ENCODE results near the gene GARNL3.

GARNL3 gene

DNA sequence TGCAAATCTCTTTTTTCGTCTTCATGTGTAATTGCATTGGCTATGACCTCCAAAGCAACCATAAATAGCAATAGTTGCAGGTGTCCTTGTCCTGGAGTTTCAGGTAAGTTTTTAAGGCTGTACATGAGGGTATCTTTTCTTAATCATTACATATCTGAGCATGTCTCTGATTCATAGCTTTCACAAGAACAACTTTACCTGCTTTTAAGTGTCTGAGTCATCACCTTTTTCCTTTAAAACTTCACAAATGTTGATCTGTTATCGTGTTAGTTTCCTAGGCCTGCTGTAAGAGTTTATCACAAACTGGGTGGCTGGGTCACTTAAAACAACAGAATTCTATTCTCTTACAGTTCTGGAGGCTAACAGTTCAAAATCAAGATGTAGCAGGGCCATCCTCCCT is 13.8 kb downstream of the GARNL3 start:
- DNase-seq = no peak

DNA sequence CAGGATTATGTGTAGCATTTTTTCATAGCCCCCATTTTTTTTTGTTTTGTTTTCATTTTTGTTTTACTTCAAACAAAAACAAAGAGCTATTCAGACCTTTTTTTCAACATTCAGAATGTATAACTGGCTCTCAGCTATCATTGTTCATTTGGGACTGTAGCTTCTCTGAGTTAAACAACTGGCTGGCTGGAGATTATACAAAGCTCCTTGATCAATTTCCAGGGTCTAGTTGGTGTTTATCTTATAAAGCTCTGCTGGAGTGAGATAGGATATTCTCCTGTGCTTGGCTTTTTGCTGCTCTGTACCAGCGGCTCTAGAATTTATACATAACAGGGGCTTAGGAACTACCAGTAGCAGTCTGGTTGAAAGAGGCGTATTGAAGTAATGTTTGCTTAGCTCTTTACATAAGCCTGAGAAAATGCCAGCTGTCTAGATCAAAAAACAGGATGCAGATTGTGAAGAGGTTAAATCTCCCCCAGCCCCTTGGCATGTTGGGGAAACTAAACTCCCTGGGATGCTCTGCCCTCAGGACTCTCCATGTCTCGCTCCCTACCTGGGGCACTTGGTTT is 15.2 kb downstream of the GARNL3 start:
- DNase-seq = no peak

DNA sequence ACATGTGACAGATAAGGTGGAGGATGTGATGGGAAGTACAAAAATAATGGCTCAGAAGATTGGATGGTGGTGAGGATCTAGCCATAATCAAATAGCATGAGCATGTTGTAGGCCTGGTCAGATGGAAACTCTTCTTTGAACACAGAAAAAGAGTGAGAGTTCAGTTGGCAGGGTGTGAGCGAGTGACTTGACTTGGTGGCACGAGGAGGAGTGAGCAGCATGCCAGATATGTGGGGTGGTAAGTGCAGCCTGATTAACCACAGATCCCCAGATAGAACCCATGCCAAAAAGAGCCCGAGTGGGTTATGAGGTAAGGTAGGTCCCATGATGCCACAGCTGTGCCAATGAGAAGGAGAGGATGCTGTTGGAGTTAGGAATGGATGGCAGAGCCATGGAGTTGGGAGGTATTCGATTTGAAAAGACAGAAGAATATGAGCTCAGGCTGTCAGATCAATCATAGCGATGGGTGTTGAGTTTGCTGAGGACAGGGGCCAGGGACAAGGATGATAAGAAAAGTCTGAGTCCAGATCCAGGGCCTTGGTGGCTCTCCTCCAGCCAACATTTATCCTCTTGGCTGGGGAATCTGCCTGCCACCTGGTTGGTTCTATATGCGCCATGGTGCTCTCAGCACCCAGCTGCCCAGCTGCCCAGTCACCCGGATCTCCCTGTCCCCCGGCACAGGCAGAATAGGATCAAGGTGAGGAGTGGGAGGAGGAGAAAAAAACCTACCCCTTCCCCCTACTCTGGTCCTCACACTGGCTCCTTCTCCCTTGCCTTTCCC is 16.5 kb downstream of the GARNL3 start:
- no peak for DNase-seq

- DNase-seq = no peak
Observed at GRCh38 chr9:127281891-127282290, 17.3 kb downstream of the GARNL3 start.

- no peak for DNase-seq
Observed at GRCh38 chr9:127282611-127283010, 18.0 kb downstream of the GARNL3 start.

- no peak for DNase-seq
Observed at GRCh38 chr9:127283135-127283534, 18.6 kb downstream of the GARNL3 start.

DNA sequence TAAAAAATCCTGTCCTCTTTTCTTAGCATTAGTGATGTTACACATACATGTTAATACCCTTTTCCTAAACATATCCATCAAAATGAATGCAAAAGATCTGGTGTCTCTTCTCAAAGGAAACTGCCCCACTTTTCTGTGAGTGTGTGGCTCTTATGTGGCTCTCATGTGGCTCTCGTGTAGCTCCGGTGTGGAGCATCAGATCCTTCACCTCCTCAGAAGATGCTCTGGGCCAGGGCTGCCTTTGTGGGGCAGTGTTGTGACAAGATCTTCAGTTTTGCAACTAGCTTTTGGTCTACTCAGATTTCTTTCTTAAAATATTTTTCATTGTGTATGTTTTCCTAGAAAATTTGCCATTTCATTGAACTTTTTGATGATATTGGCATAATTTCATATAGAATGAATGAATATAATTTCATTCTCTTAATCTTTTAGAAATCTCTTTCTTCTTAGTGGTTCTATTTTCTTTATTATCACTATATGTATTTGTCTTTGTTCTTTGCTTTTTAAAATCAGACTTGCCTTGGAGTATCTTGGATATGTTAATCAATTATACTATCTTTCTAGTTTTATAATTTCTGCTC is 19.4 kb downstream of the GARNL3 start:
- peak in 1 of 2 donors; percentile 13 for DNase-seq

GRCh38 chr9:127285965-127286364 is 21.4 kb downstream of the GARNL3 start:
- no peak for DNase-seq

GRCh38 chr9:127290561-127291065 is 26.0 kb downstream of the GARNL3 start:
- DNase-seq = no peak

GRCh38 chr9:127291246-127291778 is 26.7 kb downstream of the GARNL3 start:
- no peak for DNase-seq

GRCh38 chr9:127292415-127292814 is 27.8 kb downstream of the GARNL3 start:
- DNase-seq = no peak

- no peak for DNase-seq
Observed at GRCh38 chr9:127293328-127293727, 28.8 kb downstream of the GARNL3 start.

GRCh38 chr9:127293767-127294166 is 29.2 kb downstream of the GARNL3 start:
- no peak for DNase-seq

- no peak for DNase-seq
Observed at GRCh38 chr9:127295005-127295404, 30.4 kb downstream of the GARNL3 start.

- no peak for DNase-seq
Observed at GRCh38 chr9:127300886-127301447, 36.4 kb downstream of the GARNL3 start.

- no peak for DNase-seq
Observed at GRCh38 chr9:127303830-127304229, 39.3 kb downstream of the GARNL3 start.

DNA sequence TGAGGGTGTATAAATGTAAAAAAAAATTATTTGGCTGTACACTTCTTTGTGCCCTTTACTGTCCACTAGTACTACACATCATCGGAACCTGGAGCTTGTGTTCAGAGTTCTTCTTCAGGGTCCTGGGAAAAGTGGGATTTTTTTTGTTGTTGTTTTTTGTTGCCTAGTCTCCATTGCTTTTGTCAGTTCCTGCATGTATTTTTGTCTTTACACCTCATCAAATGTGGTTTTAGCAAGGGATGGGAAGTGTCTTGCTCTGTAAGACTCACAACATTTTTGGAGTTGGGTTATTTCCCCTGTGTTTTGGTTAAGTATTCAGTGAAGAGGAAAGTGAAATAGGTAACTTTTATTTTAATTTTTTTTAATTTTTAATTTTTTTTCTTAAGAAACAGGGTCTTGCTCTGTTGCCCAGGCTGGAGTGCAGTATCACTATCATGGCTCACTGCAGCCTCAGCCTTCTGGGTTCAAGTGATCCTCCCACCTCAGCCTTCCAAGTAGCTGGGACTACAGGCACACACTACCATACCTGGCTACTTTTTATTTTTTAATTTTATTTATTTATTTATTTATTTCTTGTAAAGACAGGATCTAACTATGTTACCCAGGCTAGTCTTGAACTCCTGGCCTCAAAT is 40.7 kb downstream of the GARNL3 start:
- DNase-seq = no peak

DNA sequence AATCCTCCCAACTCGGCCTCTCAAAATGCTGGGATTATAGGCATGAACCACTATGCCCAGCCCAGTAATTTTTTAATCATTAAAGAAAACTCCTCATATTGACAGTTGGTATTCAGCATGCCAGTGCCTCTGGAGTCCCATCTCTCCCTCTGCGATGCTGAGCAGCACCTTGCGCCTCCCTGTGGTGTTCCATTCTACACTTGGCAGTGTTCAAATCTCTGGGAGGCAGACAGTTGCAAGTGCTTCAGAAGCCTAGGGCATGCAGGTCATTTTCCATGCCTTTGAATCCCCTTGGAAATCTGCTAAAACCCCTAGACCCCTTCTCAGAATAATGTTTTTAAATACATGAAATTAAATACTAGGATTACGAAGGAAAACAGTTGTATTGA is 41.3 kb downstream of the GARNL3 start:
- no peak for DNase-seq

GRCh38 chr9:127307802-127308201 is 43.2 kb downstream of the GARNL3 start:
- DNase-seq = no peak

DNA sequence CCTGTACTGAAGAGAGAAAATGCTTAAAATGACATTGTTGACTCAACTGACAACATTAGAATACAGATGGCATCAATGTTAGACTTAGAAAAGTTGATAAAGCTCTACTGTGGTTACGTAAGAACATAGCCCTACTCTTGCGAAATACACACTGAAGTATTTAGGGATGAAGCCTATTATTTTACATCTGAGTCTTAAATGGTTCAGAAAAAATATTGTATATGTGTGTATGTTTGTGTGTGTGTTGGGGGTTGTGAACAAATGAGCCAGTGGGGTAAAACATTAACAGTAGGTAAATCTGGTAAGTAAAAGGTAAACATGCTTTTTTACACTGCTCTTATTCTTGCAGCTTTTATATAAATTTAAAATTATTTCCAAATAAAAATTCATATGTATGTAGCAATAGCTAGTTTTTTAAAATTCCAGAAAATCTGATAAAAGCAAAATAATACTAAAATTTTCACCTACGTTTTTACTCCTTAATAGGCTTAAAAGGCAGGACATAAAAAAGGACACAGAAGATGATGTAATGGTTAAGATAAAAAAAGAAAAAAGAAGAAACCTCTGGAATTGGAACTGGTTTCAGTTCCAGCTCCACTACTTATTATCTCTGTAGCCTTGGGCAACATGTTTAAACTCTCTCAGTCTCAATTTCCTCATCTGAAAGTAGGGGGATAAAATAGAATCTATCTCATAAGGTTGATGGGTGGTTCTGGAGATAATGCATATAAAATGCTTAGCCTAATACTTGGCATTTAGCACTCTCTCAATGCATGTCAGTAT is 44.3 kb downstream of the GARNL3 start:
- DNase-seq = peak; percentile 42 to 64

DNA sequence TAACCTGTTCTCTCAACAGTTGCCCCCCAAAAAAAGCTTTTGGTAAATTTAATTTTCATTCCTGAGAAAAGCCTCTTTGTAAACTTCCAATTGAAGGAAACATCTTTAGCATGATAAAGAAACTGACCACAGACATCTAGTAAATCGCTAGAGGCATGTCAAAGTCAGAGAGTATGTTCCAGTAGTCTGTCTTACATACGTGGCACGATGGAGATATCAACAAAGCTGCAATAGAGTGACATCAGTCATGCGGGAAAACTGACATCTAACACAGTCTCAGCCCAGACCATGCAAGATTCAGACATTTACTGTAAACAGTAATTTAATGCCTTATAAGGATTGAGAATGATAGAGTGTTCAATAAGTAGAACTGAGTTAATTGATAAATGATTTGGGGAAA is 45.1 kb downstream of the GARNL3 start:
- DNase-seq = no peak

DNA sequence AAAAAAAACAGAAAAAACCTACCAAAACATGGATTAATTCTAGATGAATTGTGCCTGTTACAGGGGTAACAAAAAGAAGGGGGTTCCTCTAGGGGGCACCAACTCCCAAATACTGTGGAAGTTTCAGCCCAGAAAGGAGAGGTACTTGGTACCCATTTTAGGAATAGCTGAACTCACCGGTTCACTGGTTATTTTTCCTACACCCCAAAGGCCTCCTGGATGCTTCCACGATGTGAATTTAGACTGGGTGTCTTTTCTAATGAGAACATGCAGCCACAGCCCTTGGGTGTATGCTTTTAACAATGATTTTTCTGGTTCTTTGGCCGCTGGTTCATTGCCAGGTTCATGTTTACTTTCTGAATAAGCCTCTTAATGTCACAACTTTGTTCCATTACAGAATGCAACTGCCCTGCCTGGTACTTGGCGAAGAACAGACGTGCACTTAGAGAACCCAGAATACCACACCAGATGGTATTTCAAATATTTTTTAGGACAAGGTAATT is 46.7 kb downstream of the GARNL3 start:
- DNase-seq = peak in 1 of 2 donors; percentile 13

Measured in inflammatory macrophage (primary cell).